Activated CD8-positive, alpha-beta T cell treated with anti-CD3 and anti-CD28 coated beads for 36 hours (primary cell): Measurements from ENCODE around the gene TSPAN11. TPM values are rescaled to one million over a fixed set of nuclear protein-coding genes. Genes with fewer than 3 reads are reported as not detected.

Experiments
- ATAC-seq: fragments of 200-7000 bp; cut with Tn5 transposase; one replicate; pipeline ENCODE4 v1.10.0; 2021; ENCODE audit warnings: mild to moderate bottlenecking, moderate library complexity
- CTCF ChIA-PET: fragments of 350-600 bp; sonication (Branson Sonifier 250); formaldehyde crosslinking; loops from one replicate; lab custom pipeline; 2021; ENCODE audit warnings: antibody characterized with exemption; lab: Charles Lee
- POLR2A ChIA-PET: fragments of 350-600 bp; sonication (Branson Sonifier 250); formaldehyde crosslinking; loops from one replicate; lab custom pipeline; 2021; ENCODE audit warnings: antibody characterized with exemption; lab: Charles Lee
- DNase-seq: peaks from one replicate; pipeline ENCODE4 v3.0.0-alpha.2; 2020
- H3K27ac Mint-ChIP-seq: one replicate; pipeline ENCODE4 v1.8.0; 2021; ENCODE audit warnings: mild to moderate bottlenecking, mixed read lengths
- H3K27me3 Mint-ChIP-seq: one replicate; pipeline ENCODE4 v1.8.0; 2021; ENCODE audit warnings: mixed read lengths
- H3K36me3 Mint-ChIP-seq: one replicate; pipeline ENCODE4 v1.8.0; 2021; ENCODE audit warnings: low read depth, mixed read lengths
- H3K4me1 Mint-ChIP-seq: one replicate; pipeline ENCODE4 v1.8.0; 2021; ENCODE audit warnings: low read depth, mixed read lengths
- H3K4me3 Mint-ChIP-seq: one replicate; pipeline ENCODE4 v1.8.0; 2021; ENCODE audit warnings: mild to moderate bottlenecking, moderate library complexity, mixed read lengths
- H3K9me3 Mint-ChIP-seq: one replicate; pipeline ENCODE4 v1.8.0; 2021; ENCODE audit warnings: mixed read lengths
- intact Hi-C: fragments of 100-400 bp; cut with micrococcal nuclease; formaldehyde crosslinking; loops from one replicate; pipeline ENCODE4 v1.10.0; 2022
- total RNA-seq, 2 experiments: library from RNA; stranded (reverse); gene quantifications; one replicate each; pipeline ENCODE4 v1.2.3, GENCODE V29; 2021
- TF ChIP-seq, protein P1 (sequence below): fragments of 200-600 bp; IDR thresholded peaks from one replicate; pipeline ENCODE4 v1.8.0; 2022; ENCODE audit warnings: antibody characterized with exemption, mild to moderate bottlenecking

The TSPAN11 gene
- total RNA-seq, 2 experiments from 2014 or later = not detected

DNA sequence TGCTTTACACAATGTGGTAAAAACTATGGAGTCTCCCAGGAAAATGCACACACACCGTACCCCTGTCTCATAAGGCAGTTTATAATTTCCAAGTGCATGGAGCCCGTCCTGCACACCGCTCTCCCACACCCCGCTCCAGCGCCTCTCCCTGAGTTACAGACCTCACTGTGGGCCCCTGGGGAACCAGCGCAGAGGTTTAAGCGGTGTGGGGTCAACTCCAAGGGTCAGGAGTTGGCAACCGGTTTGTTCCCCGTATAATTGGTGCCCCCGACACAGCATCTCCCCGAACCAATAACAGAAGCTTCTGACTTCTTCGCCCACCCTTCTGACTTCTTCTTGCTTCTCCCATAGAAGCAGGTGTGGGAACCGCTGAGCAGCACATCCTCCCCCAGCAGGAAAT, 88.7 kb downstream of the TSPAN11 start:
- no peak overlapping the region for H3K4me3 Mint-ChIP-seq
- peaks cover 1% of the 10 kb centered on the region for H3K27me3 Mint-ChIP-seq
- DNase-seq (no peak), ATAC-seq (no peak)
- no peak overlapping the region for H3K27ac Mint-ChIP-seq
- POLR2A ChIA-PET = no interaction called here
- H3K36me3 Mint-ChIP-seq = no peaks in the 10 kb centered on the region
- CTCF ChIA-PET = no interaction called here
- TF ChIP-seq, protein P1, sequence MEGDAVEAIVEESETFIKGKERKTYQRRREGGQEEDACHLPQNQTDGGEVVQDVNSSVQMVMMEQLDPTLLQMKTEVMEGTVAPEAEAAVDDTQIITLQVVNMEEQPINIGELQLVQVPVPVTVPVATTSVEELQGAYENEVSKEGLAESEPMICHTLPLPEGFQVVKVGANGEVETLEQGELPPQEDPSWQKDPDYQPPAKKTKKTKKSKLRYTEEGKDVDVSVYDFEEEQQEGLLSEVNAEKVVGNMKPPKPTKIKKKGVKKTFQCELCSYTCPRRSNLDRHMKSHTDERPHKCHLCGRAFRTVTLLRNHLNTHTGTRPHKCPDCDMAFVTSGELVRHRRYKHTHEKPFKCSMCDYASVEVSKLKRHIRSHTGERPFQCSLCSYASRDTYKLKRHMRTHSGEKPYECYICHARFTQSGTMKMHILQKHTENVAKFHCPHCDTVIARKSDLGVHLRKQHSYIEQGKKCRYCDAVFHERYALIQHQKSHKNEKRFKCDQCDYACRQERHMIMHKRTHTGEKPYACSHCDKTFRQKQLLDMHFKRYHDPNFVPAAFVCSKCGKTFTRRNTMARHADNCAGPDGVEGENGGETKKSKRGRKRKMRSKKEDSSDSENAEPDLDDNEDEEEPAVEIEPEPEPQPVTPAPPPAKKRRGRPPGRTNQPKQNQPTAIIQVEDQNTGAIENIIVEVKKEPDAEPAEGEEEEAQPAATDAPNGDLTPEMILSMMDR = no peak
- H3K4me1 Mint-ChIP-seq = no peaks in the 10 kb centered on the region
- intact Hi-C loops = no loop called here
- no peaks in the 10 kb centered on the region for H3K9me3 Mint-ChIP-seq

DNA sequence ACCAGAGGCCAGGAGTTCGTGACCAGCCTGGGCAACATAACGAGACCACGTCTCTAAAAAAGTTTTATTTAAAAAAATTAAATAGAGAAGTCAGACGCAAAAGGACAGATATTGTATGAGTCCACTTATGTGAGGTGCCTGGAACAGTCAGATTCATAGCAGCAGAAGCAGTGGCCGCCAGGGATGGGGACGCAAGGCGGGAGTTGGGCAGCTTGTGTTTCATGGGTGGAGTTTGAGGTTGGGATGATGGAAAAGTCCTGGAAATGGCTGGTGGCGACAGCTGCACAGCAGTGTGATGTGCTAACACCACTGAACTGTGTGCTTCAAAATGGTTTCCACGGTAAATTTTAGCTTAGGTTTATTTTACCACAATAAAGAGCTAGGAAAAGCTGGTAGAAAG, 89.5 kb downstream of the TSPAN11 start:
- no peaks in the 10 kb centered on the region for H3K9me3 Mint-ChIP-seq
- intact Hi-C loops = no loop called here
- POLR2A ChIA-PET = no interaction called here
- H3K27me3 Mint-ChIP-seq = peaks cover 1% of the 10 kb centered on the region
- TF ChIP-seq, protein P1 = no peak
- CTCF ChIA-PET = no interaction called here
- no peak overlapping the region for H3K27ac Mint-ChIP-seq
- H3K36me3 Mint-ChIP-seq = no peaks in the 10 kb centered on the region
- no peak for ATAC-seq
- H3K4me1 Mint-ChIP-seq = no peaks in the 10 kb centered on the region
- no peak overlapping the region for H3K4me3 Mint-ChIP-seq
- DNase-seq = no peak

DNA sequence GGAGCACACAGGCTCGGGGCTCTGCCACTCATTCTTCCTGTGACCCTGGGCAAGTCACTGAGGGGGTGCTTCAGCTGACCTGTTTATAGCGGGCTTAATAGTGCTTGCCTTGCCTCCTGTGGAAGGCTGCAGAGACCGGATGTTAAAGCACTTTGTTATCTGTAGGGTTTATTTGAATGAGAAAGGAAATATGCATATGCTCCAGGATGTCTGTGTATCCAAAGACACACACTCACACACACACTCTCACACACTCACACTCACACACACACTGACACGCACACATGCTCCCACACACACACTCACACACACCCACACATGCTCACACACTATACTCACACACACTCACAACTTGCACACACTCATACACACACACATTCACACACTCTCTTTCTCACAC, 91.0 kb downstream of the TSPAN11 start:
- no peak for ATAC-seq

DNA sequence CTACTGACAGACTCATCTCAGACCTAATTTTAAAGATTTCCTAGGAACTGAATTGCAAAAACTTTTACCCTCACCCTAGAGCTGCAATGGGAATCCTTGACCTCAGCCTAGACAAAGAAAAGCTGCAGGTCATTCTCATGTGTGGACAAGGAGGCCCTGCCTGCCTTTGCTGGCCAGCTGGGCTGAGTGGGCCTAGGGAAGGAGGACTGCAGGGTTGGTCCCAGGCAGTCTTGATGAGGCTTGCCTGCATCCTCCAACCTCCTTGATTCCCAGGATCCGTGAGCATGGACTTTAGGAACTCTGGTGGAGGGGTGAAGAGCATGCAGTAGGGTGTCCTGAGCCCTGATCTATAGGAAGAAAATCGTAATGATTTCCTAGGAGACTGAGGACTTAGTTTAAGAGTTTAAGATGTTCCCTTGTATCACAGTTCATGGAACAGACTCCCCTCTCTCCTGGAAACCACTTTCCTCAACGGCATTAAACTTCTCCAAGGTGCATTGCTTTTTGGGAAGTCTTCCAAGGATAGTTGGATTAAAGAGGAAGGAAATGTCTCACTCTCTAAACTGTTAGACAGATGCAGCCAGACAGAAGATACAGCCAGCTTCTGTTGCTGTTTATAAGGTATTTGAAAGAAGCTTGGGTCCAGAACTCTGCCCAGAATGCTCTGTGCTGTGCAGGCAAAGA, 91.7 kb downstream of the TSPAN11 start:
- ATAC-seq (no peak), DNase-seq (no peak)
- no peaks in the 10 kb centered on the region for H3K36me3 Mint-ChIP-seq
- intact Hi-C loops = no loop called here
- H3K4me3 Mint-ChIP-seq = no peak overlapping the region
- POLR2A ChIA-PET = interaction anchor here (0.7 kb wide), 1 partner anchor 156 kb away, joined by 3 read pairs; no protein-coding TSS in a partner anchor
- no peak overlapping the region for H3K27ac Mint-ChIP-seq
- peaks cover 3% of the 10 kb centered on the region for H3K27me3 Mint-ChIP-seq
- no peaks in the 10 kb centered on the region for H3K9me3 Mint-ChIP-seq
- TF ChIP-seq, protein P1 = no peak
- CTCF ChIA-PET = no interaction called here
- no peaks in the 10 kb centered on the region for H3K4me1 Mint-ChIP-seq

More for the DNA sequence above, 91.0 kb downstream of the TSPAN11 start:
- no peak overlapping the region for H3K4me3 Mint-ChIP-seq
- no peaks in the 10 kb centered on the region for H3K4me1 Mint-ChIP-seq
- ChIA-PET POLR2A (no interaction called here), CTCF (no interaction called here)
- H3K9me3 Mint-ChIP-seq = no peaks in the 10 kb centered on the region
- no peaks in the 10 kb centered on the region for H3K36me3 Mint-ChIP-seq
- peaks cover 3% of the 10 kb centered on the region for H3K27me3 Mint-ChIP-seq
- no peak overlapping the region for H3K27ac Mint-ChIP-seq
- no peak for DNase-seq
- TF ChIP-seq, protein P1 = no peak
- intact Hi-C loops = no loop called here

DNA sequence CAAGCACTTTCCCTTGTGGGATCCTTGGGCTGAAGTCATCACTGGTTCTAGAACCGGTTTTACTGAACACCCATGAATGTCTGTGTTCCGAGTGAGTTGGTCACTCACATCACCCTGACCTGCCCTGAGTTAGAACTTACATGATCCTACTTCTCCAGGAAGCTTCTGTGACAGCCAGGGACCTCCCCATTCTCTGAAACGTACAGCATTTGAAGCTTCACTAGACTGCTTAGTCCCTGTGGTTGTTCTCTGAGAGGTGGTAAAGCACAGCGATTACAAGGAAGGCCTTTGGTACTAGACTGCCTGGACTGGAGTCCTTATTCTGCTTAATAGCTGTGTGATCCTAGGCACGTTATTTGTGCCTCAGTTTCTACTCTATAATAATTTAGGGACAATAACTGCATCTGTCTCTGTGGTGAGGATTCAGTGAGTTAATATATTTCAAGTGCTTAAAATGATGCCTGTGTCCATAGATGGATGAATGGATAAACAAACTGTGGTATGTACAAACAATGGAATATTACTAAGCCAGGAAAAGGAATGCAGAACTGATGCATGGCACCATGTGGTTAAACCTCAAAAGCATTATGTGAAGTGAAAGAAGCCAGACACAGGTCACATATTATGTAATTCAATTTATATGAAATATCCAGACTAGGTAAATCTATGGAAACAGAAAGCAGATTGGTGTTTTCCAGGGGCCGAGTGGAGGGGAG, 92.4 kb downstream of the TSPAN11 start:
- TF ChIP-seq, protein P1 = no peak
- POLR2A ChIA-PET = interaction anchor here (0.7 kb wide), 1 partner anchor 157 kb away, joined by 3 read pairs; no protein-coding TSS in a partner anchor
- H3K27me3 Mint-ChIP-seq = peaks cover 3% of the 10 kb centered on the region
- H3K36me3 Mint-ChIP-seq = no peaks in the 10 kb centered on the region
- ATAC-seq (no peak), DNase-seq (no peak)
- no peak overlapping the region for H3K27ac Mint-ChIP-seq
- H3K4me1 Mint-ChIP-seq = no peaks in the 10 kb centered on the region
- intact Hi-C loops = no loop called here
- no peaks in the 10 kb centered on the region for H3K9me3 Mint-ChIP-seq
- H3K4me3 Mint-ChIP-seq = no peak overlapping the region
- CTCF ChIA-PET = no interaction called here
